Measurements from ENCODE around the gene ADCK2.
"Not testable (repeated sequence)": the region's sequence is repeated elsewhere in the genome, so short reads cannot be mapped to it uniquely, and the experiment has no call there.

GRCh38 chr7:140676956-140677355 lies 4.2 kb downstream of the ADCK2 start:
- TF ChIP-seq CTCF, POLR2AphosphoS5 (IDR thresholded peaks at IDR 0.05): not testable (repeated sequence)
